ENCODE measurements around the gene S100PBP. TPM values are rescaled to one million over a fixed set of nuclear protein-coding genes. Genes with fewer than 3 reads are reported as not detected.
A peak's percentile ranks its signal among the peaks of the same experiment; 100 is the strongest.

S100PBP gene
- total RNA-seq, 1 experiment from 2014 or later: 50.1 TPM

- Histone ChIP-seq H3T11ph (ENCODE audit: low read length) (no peak overlapping the region), H3K79me1 (ENCODE audit: insufficient read depth, low read depth, low read length, poor library complexity, severe bottlenecking) (no peaks in the 10 kb centered on the region), H3K27me3 (ENCODE audit: insufficient read depth, low read length) (no peaks in the 10 kb centered on the region), H4K5ac (ENCODE audit: insufficient read length, low read depth, low read length) (no peak overlapping the region), H3K9ac (ENCODE audit: extremely low read depth, insufficient read length, low read length) (no peak overlapping the region), H4K20me1 (ENCODE audit: control insufficient read depth, insufficient read depth, insufficient read length) (no peaks in the 10 kb centered on the region), H3K9me3 (ENCODE audit: control insufficient read depth, low read depth, low read length) (no peaks in the 10 kb centered on the region), H2BK15ac (ENCODE audit: low read depth, low read length) (no peak overlapping the region), H3K4me2 (ENCODE audit: insufficient read depth, insufficient read length, low read length) (no peak overlapping the region), H3K23me2 (ENCODE audit: insufficient read length, low read depth, low read length, poor library complexity, severe bottlenecking) (no peaks in the 10 kb centered on the region), H3K27ac (ENCODE audit: insufficient read length, low read depth, low read length) (no peak overlapping the region), H3K79me2 (ENCODE audit: insufficient read depth, low read length) (no peaks in the 10 kb centered on the region), H4K8ac (replicated peaks; ENCODE audit: insufficient read length, low read depth, low read length) (no peak overlapping the region), H3K14ac (ENCODE audit: insufficient read depth, low read length) (no peak overlapping the region), H2BK12ac (ENCODE audit: insufficient read length, low read depth, low read length) (no peak overlapping the region), H4K91ac (ENCODE audit: insufficient read length, low read depth, low read length) (no peak overlapping the region), H3K23ac (ENCODE audit: insufficient read length, low read depth, low read length) (no peak overlapping the region), H2BK5ac (ENCODE audit: insufficient read length, low read length) (no peak overlapping the region), H2BK20ac (ENCODE audit: low read depth, low read length, poor library complexity, severe bottlenecking) (no peak overlapping the region), H3K56ac (ENCODE audit: insufficient read length, low read depth, low read length) (no peak overlapping the region), H3K4ac (ENCODE audit: low read depth, low read length) (no peak overlapping the region), H2BK120ac (ENCODE audit: low read depth, low read length, poor library complexity, severe bottlenecking) (no peak overlapping the region), H2AFZ (ENCODE audit: low read length) (no peak overlapping the region), H2AK5ac (ENCODE audit: insufficient read length, low read length) (no peak overlapping the region), H3K4me1 (ENCODE audit: insufficient read depth, low read length) (peaks cover 3% of the 10 kb centered on the region; the same call in 1 of the 2 replicates), H3K18ac (ENCODE audit: insufficient read length, low read depth, low read length) (no peak overlapping the region)
- peaks cover 11% of the 10 kb centered on the region for H3K27me3 Mint-ChIP-seq (ENCODE audit: low read depth)
- TF ChIP-seq CTCF (conservative IDR thresholded peaks at IDR 0.05): no peak
- no peaks in the 10 kb centered on the region for H3K9me3 Mint-ChIP-seq
- H3K27ac Mint-ChIP-seq: no peak overlapping the region; a peak in 1 of 7 replicates
- no CpG with 5 or more reads among the region's 13 CpGs for WGBS (ENCODE audit: extremely low coverage, insufficient read length, low lambda C conversion rate)
- H3K4me3 Mint-ChIP-seq: peak overlapping the region in 1 of 2 experiments; percentile 35; a peak in 2 of 5 replicates
- no peak for DNase-seq
- no peaks in the 10 kb centered on the region for H3K36me3 Mint-ChIP-seq (ENCODE audit: insufficient read depth in 1 of 3, low read depth in 3 of 3)
- peaks cover 29 to 51% of the 10 kb centered on the region in 2 experiments for H3K4me1 Mint-ChIP-seq
Observed at GRCh38 chr1:32877211-32878110, 60.0 kb downstream of the S100PBP start.
